GM11168 (cell line): ENCODE measurements around the gene DOK1.

Experiments
- in situ Hi-C: fragments of 300-500 bp; cut with MboI; formaldehyde crosslinking; loops from one replicate; pipeline ENCODE4 v1.12.0; 2022; ENCODE audit warnings: low sequenced_read_pairs; ENCODE audit not compliant: unreplicated experiment

The DOK1 gene

GRCh38 chr2:74588664-74589063 is 34.1 kb downstream of the DOK1 start:
- in situ Hi-C loops, result no loop called here

- in situ Hi-C loops, result no loop called here
These were observed 39.6 kb downstream of the DOK1 start for GRCh38 chr2:74593826-74594772.

GRCh38 chr2:74596584-74596983 is 42.1 kb downstream of the DOK1 start:
- in situ Hi-C loops, result no loop called here

- in situ Hi-C loops, result no loop called here
These were observed 42.9 kb downstream of the DOK1 start for GRCh38 chr2:74597410-74597809.

GRCh38 chr2:74599676-74600075 is 45.2 kb downstream of the DOK1 start:
- in situ Hi-C loops, result no loop called here

GRCh38 chr2:74602586-74603281 is 48.2 kb downstream of the DOK1 start:
- in situ Hi-C loops, result no loop called here

- in situ Hi-C loops, result no loop called here
These were observed 48.9 kb downstream of the DOK1 start for GRCh38 chr2:74603282-74604000.

GRCh38 chr2:74606927-74607326 is 52.4 kb downstream of the DOK1 start:
- in situ Hi-C loops, result no loop called here
